H1 (cell line): Measurements from ENCODE around the gene MYL3. TPM values are rescaled to one million over a fixed set of nuclear protein-coding genes. Genes with fewer than 3 reads are reported as not detected.

ENCODE experiments used
- CTCF ChIA-PET: fragments of 300-600 bp; sonication (Branson Sonifier 250); formaldehyde crosslinking; loops from one replicate; lab custom pipeline; 2021; ENCODE audit not compliant: partially characterized antibody; lab: Charles Lee
- POLR2A ChIA-PET: fragments of 300-600 bp; sonication (Branson Sonifier 250); formaldehyde crosslinking; loops from one replicate; lab custom pipeline; 2021; ENCODE audit warnings: inconsistent platforms; ENCODE audit not compliant: partially characterized antibody; lab: Charles Lee
- DNase-seq, 2 experiments: peaks; one replicate each; pipeline versions ENCODE4 v3.0.0 to v3.0.0-alpha.2; 2010 to 2022; ENCODE audit warnings: low spot score in 2 of 2, low read depth in 1 of 2, mixed read lengths in 1 of 2
- FAIRE-seq: peaks from 2 replicates; lab custom pipeline; 2011; peaks lifted over from hg19 to GRCh38; lab: Jason Lieb, UNC
- H2AFZ ChIP-seq: 2 replicates; pipeline ENCODE4 v1.8.1; 2012; ENCODE audit warnings: low read length, inconsistent platforms
- H2AK5ac ChIP-seq: 2 replicates; pipeline ENCODE4 v1.6.1; 2013; ENCODE audit warnings: low read depth, low read length
- H2BK120ac ChIP-seq: replicated peaks from 2 replicates; pipeline ENCODE3; 2013; ENCODE audit warnings: low read depth, low read length, inconsistent platforms
- H2BK12ac ChIP-seq: 2 replicates; pipeline ENCODE4 v1.6.1; 2013; ENCODE audit warnings: low read depth, low read length
- H2BK15ac ChIP-seq: 2 replicates; pipeline ENCODE4 v1.6.1; 2013; ENCODE audit warnings: low read length
- H2BK20ac ChIP-seq: 2 replicates; pipeline ENCODE4 v1.6.1; 2013; ENCODE audit warnings: low read length
- H2BK5ac ChIP-seq: 2 replicates; pipeline ENCODE4 v1.6.1; 2013; ENCODE audit warnings: low read depth, low read length
- H3K14ac ChIP-seq: 2 replicates; pipeline ENCODE4 v1.6.1; 2013; ENCODE audit warnings: inconsistent platforms; ENCODE audit not compliant: insufficient read length
- H3K18ac ChIP-seq: 2 replicates; pipeline ENCODE4 v1.6.1; 2013; ENCODE audit warnings: low read length; ENCODE audit errors: extremely low read depth
- H3K23ac ChIP-seq: 2 replicates; pipeline ENCODE4 v1.6.1; 2013; ENCODE audit warnings: inconsistent platforms; ENCODE audit not compliant: insufficient read length
- H3K23me2 ChIP-seq: 2 replicates; pipeline ENCODE4 v1.6.1; 2013; ENCODE audit warnings: low read depth, low read length
- H3K27ac ChIP-seq: 2 replicates; pipeline ENCODE4 v1.6.1; 2011; ENCODE audit warnings: low read depth, low read length, inconsistent platforms
- H3K27me3 ChIP-seq, 4 experiments: replicated peaks in 1 of 4; 1 replicate in 1 of 4; 2 replicates in 3 of 4; pipeline versions ENCODE4 v1.6.1 to v1.8.1; 2011 to 2013; ENCODE audit warnings: low read length in 3 of 4, mild to moderate bottlenecking in 3 of 4, inconsistent platforms in 2 of 4, mixed read lengths in 2 of 4, moderate library complexity in 1 of 4; ENCODE audit not compliant: control insufficient read depth in 3 of 4, insufficient read depth in 3 of 4; ENCODE audit errors: extremely low read depth in 1 of 4
- H3K36me3 ChIP-seq, 4 experiments: 2 replicates each; pipeline versions ENCODE4 v1.6.1 to v1.8.1; 2011 to 2013; ENCODE audit warnings: mild to moderate bottlenecking in 4 of 4, low read length in 3 of 4, moderate library complexity in 2 of 4, control low read depth in 1 of 4, inconsistent platforms in 1 of 4; ENCODE audit not compliant: insufficient read depth in 4 of 4, control insufficient read depth in 2 of 4
- H3K4ac ChIP-seq: replicated peaks from 2 replicates; pipeline ENCODE3; 2013; ENCODE audit warnings: low read length, low read depth, mixed read lengths, inconsistent platforms; ENCODE audit not compliant: insufficient read length
- H3K4me1 ChIP-seq, 4 experiments: replicated peaks in 1 of 4; 1 replicate in 1 of 4; 2 replicates in 3 of 4; pipeline versions ENCODE4 v1.6.1 to v1.8.1; 2011 to 2013; ENCODE audit warnings: low read length in 3 of 4, inconsistent platforms in 2 of 4, mixed read lengths in 1 of 4; ENCODE audit not compliant: insufficient read depth in 4 of 4, control insufficient read depth in 3 of 4
- H3K4me2 ChIP-seq, 2 experiments: 2 replicates each; pipeline versions ENCODE4 v1.6.1 to v1.8.1; 2011 to 2013; ENCODE audit warnings: low read depth in 2 of 2, low read length in 2 of 2, control low read depth in 1 of 2, inconsistent platforms in 1 of 2, mild to moderate bottlenecking in 1 of 2; ENCODE audit not compliant: insufficient read depth in 1 of 2
- H3K4me3 ChIP-seq, 4 experiments: fragments of 200-600, 300-600 bp in 1 of 4; sonication (generic), shearing (Covaris generic), sonication (Bioruptor Twin) in 1 of 4; 2 replicates each; pipeline versions ENCODE4 v1.5.1 to v1.8.1; 2011 to 2016; ENCODE audit warnings: low read length in 4 of 4, low read depth in 3 of 4, control low read depth in 2 of 4, inconsistent platforms in 2 of 4, mild to moderate bottlenecking in 2 of 4, mixed read lengths in 1 of 4, moderate library complexity in 1 of 4; ENCODE audit not compliant: insufficient read depth in 2 of 4; ENCODE audit errors: extremely low read depth in 1 of 4
- H3K56ac ChIP-seq: replicated peaks from 2 replicates; pipeline ENCODE3; 2013; ENCODE audit warnings: low read depth, mild to moderate bottlenecking, mixed read lengths, low read length, inconsistent platforms; ENCODE audit not compliant: insufficient read length
- H3K79me1 ChIP-seq: 2 replicates; pipeline ENCODE4 v1.6.1; 2013; ENCODE audit warnings: low read depth, low read length, control low read depth
- H3K79me2 ChIP-seq, 2 experiments: 2 replicates each; pipeline versions ENCODE4 v1.6.1 to v1.8.1; 2012 to 2013; ENCODE audit warnings: low read length in 2 of 2, mild to moderate bottlenecking in 2 of 2, inconsistent platforms in 1 of 2; ENCODE audit not compliant: insufficient read depth in 2 of 2, control insufficient read depth in 1 of 2
- H3K9ac ChIP-seq, 4 experiments: replicated peaks in 1 of 4; 1 replicate in 1 of 4; 2 replicates in 3 of 4; pipeline versions ENCODE4 v1.6.1 to v1.8.1; 2011 to 2013; ENCODE audit warnings: low read depth in 3 of 4, low read length in 3 of 4, control low read depth in 2 of 4, mild to moderate bottlenecking in 2 of 4, moderate library complexity in 2 of 4, inconsistent platforms in 1 of 4; ENCODE audit errors: extremely low read depth in 1 of 4
- H3K9me3 ChIP-seq, 2 experiments: 2 replicates each; pipeline versions ENCODE4 v1.6.1 to v1.8.1; 2012 to 2013; ENCODE audit warnings: mild to moderate bottlenecking in 2 of 2, moderate library complexity in 2 of 2, control low read depth in 1 of 2, inconsistent platforms in 1 of 2, low read depth in 1 of 2, low read length in 1 of 2, mixed read lengths in 1 of 2; ENCODE audit not compliant: insufficient read depth in 2 of 2
- H4K20me1 ChIP-seq, 2 experiments: replicated peaks in 1 of 2; 2 replicates each; pipeline versions ENCODE3 to v1.8.1; 2011 to 2013; ENCODE audit warnings: inconsistent platforms in 2 of 2, low read length in 2 of 2, mild to moderate bottlenecking in 1 of 2; ENCODE audit not compliant: insufficient read depth in 2 of 2, control insufficient read depth in 1 of 2
- H4K5ac ChIP-seq: 2 replicates; pipeline ENCODE4 v1.6.1; 2013; ENCODE audit warnings: low read length, low read depth, mixed read lengths, inconsistent platforms; ENCODE audit not compliant: insufficient read length
- H4K8ac ChIP-seq: 2 replicates; pipeline ENCODE4 v1.8.0; 2013; ENCODE audit warnings: mild to moderate bottlenecking, moderate library complexity, low read length, inconsistent platforms; ENCODE audit not compliant: insufficient read depth; ENCODE audit errors: extremely low read depth
- H4K91ac ChIP-seq: replicated peaks from 2 replicates; pipeline ENCODE3; 2013; ENCODE audit warnings: low read length, mixed read lengths, inconsistent platforms; ENCODE audit not compliant: insufficient read length
- CBX5 ChIP-seq: fragments of 300-800, 300-1000 bp; sonication (generic); IDR thresholded peaks from 2 replicates; pipeline ENCODE4 v1.7.1; 2016; ENCODE audit warnings: antibody characterized with exemption, low read length, low read depth
- EGR1 ChIP-seq: IDR thresholded peaks from 2 replicates; pipeline ENCODE4 v1.6.1; 2011; ENCODE audit warnings: low read depth, low read length, borderline replicate concordance
- EP300 ChIP-seq, 2 experiments: IDR thresholded peaks; 1 replicate in 1 of 2; 2 replicates in 1 of 2; pipeline ENCODE4 v1.6.1; 2011 to 2012; ENCODE audit warnings: low read depth in 2 of 2, low read length in 2 of 2, mild to moderate bottlenecking in 2 of 2, borderline replicate concordance in 1 of 2, inconsistent platforms in 1 of 2, moderate library complexity in 1 of 2
- WGBS, 2 experiments: shearing (Covaris generic) in 1 of 2; methylation state at CpG; one replicate each; pipeline versions ENCODE4 v1.1.6 to v1.1.7; 2013 to 2015; ENCODE audit warnings: low lambda C conversion rate in 2 of 2, mixed read lengths in 2 of 2, inconsistent platforms in 1 of 2, low coverage in 1 of 2, missing lambda C conversion rate in 1 of 2; ENCODE audit not compliant: insufficient replicate concordance in 2 of 2, insufficient coverage in 1 of 2, insufficient read length in 1 of 2; ENCODE audit errors: extremely low coverage in 1 of 2, missing lambda C conversion rate in 1 of 2; 5-methylcytosine and 5-hydroxymethylcytosine counted together
- polyA plus RNA-seq, 7 experiments: library from polyadenylated mRNA; depleted of rRNA in 3 of 7; stranded (reverse) in 5 of 7; unstranded in 2 of 7; fragments of >200 nt in 5 of 7; fragments of 200-250 nt in 2 of 7; gene quantifications; 1 replicate in 5 of 7; 2 replicates in 1 of 7; 4 replicates in 1 of 7; pipeline versions ENCODE4 v1.2.1 to v1.2.3, GENCODE V29; 2011 to 2013; ENCODE audit warnings: missing spikeins in 2 of 7, mixed read lengths in 2 of 7
- total RNA-seq: library from RNA; stranded (reverse); fragmentation: NEBNext Ultra II Directional; extraction: Animal tissue kit (Norgen Biotek cat#: 25700); gene quantifications from 2 replicates; pipeline ENCODE4 v1.2.1, GENCODE V29; 2021

The MYL3 gene
- total and polyA plus RNA-seq, 2 of the 8 experiments (the other 6 are each of a cell fraction or from before 2014, with no cell fraction given) = 0.06 TPM; not detected in 1

- H3K27ac ChIP-seq = no peak overlapping the region
- H3K36me3 ChIP-seq = no peaks in the 10 kb centered on the region
- ChIA-PET POLR2A (no interaction called here), CTCF (interaction anchor here (0.8 to 1.0 kb wide), 2 partner anchors 60 to 345 kb away, joined by 3 to 4 read pairs; no protein-coding TSS in a partner anchor)
- no peak overlapping the region for H2BK5ac ChIP-seq
- no peak overlapping the region for H3K4me3 ChIP-seq
- H3K79me2 ChIP-seq = no peaks in the 10 kb centered on the region
- no peaks in the 10 kb centered on the region for H3K4me1 ChIP-seq
- H4K8ac ChIP-seq = no peak overlapping the region
- H3K79me1 ChIP-seq = no peaks in the 10 kb centered on the region
- no peak for FAIRE-seq
- H2BK15ac ChIP-seq = no peak overlapping the region
- no peak overlapping the region for H4K91ac ChIP-seq
- H3K4ac ChIP-seq = no peak overlapping the region
- no peak overlapping the region for H2BK120ac ChIP-seq
- no peak overlapping the region for H4K5ac ChIP-seq
- no peak overlapping the region for H3K14ac ChIP-seq
- no peak overlapping the region for H3K56ac ChIP-seq
- no peak overlapping the region for H3K9ac ChIP-seq
- no peaks in the 10 kb centered on the region; the same call in 1 of the 2 replicates for H3K23me2 ChIP-seq
- peaks cover 0 to 9% of the 10 kb centered on the region in 2 experiments for H3K9me3 ChIP-seq
- no peak overlapping the region for H2AFZ ChIP-seq
- TF ChIP-seq CBX5 = no peak
- no peak for TF ChIP-seq EP300 (IDR thresholded peaks at IDR 0.05; ENCODE audit: borderline replicate concordance in 1 of 2, low read depth in 2 of 2, low read length in 2 of 2)
- no peak for TF ChIP-seq EGR1
- WGBS, 2 experiments = 88% methylated on average over 12 of the region's 12 CpGs; no CpG with 5 or more reads in 1 of the 2 experiments
- H3K18ac ChIP-seq = no peak overlapping the region
- H2BK12ac ChIP-seq = no peak overlapping the region
- no peak overlapping the region for H2AK5ac ChIP-seq
- H3K4me2 ChIP-seq = no peak overlapping the region
- no peaks in the 10 kb centered on the region; a peak in 1 of 7 replicates for H3K27me3 ChIP-seq
- H4K20me1 ChIP-seq = no peaks in the 10 kb centered on the region
- no peak overlapping the region for H2BK20ac ChIP-seq
- DNase-seq = no peak
- no peak overlapping the region for H3K23ac ChIP-seq
Observed at GRCh38 chr3:46835054-46835453, 28.2 kb downstream of the MYL3 start.
